Smooth muscle cell of the brain vasculature (primary cell): ENCODE results near the gene SHROOM3.

Source experiments
- DNase-seq: peaks from one replicate; pipeline ENCODE4 v3.0.0-alpha.2; 2012; ENCODE audit warnings: low read depth, low spot score

Gene SHROOM3

DNA sequence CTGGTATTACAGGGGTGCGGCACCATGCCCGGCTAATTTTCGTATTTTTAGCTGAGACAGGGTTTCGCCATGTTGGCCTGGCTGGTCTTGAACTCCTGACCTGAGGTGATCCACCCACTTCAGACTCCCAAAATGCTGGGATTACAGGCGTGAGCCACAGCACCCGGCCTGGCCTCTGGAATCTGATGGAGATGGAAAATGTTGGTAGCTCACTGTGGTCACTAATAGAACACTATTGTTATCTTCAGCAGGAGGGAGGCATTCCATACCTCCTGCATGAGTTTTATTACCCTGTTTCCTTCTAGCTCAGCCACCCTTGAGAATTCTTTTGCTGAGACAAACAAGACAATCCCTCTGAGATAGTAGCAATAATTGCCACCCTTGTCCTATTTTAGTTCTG lies 105.0 kb downstream of the SHROOM3 start:
- DNase-seq = no peak

DNA sequence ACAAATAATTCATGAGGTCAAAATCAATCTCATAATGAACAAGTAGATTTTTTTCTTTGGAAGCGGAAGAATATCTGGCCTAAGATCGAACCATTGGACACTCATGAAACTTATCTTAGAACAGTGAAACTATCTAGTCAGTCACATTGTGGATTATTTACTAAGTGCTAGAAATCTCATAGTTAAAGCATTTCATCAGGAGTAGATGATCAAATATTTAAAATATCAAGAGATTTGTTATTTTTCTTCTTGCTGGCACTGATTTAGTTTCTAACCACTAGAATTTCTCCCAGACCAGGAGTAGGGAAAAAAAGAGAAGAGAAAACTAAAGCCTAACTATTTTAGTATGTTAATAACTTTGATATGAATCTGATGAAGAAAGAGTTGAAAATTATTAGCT lies 105.5 kb downstream of the SHROOM3 start:
- DNase-seq = no peak

DNA sequence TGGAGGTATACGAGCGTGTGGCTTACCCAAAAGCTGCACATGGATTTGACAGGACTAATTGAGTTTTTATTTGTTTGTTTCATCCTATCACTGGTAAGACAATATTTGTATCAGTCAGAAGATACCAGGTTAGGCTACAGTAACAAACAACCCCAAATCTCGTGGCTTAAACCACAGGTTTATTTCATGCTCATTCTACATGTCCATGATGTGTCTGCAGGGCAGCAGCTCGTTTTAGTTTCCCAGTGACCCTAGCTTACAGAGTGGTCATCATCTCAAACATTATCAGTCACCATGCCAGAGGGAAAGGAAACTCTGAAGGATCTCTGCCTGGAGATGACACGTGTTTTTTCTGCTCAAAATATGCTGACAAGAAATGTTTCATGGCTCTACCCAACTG lies 108.3 kb downstream of the SHROOM3 start:
- no peak for DNase-seq

DNA sequence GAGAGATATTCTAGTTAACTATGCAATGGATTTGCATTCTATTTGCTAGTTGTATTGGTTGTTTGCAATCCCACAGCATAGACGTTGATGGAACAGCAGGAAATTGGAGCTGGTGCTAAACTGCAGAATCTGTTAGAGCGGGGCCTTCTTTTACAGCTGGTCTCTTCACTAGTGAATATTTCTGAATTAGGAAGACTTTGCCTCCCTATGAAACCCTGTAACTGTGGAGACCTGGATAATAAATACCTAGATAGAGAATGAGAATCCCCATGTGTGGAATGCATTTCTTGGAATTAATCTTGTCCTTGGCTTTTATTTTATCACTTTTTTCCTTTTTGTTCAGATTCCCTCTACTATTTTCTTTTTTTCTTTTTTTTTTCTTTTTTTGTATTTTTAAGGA lies 109.7 kb downstream of the SHROOM3 start:
- DNase-seq = no peak

DNA sequence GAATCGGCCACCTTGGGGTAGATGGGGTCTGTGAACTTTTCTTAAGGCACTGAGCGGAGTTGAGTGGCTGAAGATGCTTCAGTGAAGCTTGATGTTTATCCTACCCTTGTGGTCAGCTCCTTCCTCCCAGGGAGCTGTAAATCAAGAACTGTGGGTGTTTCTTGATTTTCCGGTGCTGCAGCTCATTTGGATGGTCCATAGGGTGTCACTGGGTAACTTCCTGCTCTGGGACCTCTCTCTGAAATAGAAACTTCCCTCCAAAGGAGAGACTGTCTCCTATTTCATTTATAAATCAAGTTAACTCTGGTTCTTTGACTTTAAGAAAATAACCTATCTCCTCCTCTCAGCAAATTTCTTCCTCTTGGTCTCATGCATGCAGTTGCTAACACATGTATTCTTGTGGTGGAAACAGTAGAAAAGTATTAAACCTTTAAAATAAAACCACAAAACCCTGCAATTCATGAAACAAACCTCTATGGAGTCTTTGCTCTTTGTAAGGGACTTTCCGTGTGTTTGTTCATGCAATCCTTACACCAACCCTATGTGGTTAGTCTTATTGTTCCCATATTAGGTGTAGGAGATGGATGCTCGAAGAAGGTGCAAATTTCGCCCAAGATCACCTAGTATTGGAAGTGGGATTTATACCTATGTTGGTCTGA lies 110.3 kb downstream of the SHROOM3 start:
- DNase-seq = no peak

DNA sequence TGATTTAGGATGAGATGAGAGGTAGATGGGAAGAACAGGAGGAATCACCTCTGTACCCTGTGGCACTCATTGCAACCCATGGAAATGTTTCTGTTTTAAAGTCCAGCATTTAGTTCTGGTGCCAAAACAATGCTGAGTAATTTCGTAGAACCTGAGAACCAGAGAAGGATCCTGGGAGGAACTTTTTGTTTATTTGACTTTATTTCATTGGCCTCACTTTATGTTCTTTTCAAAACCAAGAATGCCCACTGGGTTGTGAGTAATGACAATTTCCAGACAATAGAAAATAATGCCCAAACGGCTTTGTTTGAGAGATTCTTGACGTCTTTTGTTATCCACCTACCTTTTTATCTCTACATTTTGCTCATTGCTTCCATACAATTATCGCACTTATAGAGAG lies 111.3 kb downstream of the SHROOM3 start:
- no peak for DNase-seq

DNA sequence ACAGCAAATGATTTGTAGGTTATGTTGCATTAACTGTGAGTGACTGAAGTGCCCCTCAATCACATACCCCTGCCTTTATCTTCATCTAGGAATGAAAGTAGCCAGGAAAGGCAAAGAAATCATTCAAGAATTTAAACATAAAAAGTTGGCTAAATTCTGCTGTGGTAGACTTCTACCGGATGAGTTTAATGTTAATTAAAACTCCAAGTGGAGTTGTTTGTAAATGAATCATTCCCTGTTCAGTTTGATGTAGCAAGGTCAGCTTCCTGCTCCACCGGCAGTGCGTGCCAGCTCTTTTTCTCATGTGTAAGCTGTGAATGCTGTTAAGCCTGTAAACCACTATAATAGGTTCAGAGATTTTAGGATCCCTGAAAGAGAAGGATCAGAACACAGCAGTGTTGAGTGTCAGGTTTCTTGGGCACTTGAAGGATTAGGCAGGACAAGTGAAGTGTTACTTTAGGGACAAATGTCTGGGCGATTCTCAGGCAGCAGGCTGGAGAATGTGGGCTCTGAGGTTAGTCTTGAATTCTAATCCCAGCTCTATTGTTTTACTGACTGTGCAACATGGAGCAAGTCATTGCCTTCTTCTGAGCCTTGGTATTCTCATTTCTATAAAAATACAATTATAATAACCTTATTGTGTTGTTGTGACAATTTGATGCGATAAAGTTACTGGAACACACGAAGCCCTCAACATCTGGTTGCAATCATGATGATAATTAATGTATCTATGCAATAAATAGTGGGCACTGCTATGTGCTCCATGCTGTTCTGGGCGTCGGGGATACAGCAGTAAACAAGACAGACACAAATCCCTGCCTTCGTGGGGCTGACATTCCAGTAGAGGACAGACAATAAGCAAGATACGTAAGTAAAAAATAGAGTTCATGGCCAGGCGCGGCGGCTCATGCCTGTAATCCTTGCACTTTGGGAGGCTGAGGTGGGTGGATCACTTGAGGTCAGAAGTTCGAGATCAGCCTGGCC lies 112.0 kb downstream of the SHROOM3 start:
- DNase-seq = no peak

DNA sequence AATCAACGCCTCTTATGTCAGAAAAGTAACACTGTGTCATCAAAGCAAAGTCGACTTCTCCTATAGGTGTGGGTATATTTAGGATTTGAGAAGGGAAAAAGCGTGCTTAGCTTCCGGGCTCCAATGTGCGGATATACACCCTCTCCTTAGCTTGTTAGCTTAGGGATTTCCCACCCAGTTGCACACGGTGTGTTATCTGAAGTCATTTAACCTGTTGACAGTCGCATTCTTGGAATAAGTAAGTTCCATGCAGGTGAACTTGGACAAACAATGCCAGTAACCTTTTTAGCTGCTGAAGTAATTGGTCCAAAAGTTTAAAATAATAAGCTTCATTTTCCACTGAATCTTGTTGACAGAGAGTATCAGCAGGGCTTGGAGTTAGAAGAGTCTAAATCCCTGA lies 113.7 kb downstream of the SHROOM3 start:
- no peak for DNase-seq

DNA sequence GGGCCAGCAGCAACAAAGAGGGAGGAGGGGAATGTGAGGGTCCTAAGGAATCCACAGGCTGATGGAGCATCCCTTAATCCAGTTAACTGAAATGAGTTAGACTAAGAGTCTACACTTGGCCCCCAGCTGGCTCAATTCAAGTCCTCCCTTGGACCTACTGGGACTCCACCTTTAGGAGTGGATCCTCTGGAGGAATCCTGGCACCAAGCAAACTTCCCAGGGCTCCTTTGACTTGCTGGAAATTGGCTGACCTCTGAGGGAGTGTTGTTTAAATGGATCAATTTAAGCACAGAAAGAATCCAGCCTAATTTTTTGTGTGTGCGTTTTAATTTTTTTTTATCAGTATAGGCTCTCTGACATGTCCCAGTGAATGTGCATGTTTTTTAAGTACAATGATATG lies 114.7 kb downstream of the SHROOM3 start:
- DNase-seq = no peak

DNA sequence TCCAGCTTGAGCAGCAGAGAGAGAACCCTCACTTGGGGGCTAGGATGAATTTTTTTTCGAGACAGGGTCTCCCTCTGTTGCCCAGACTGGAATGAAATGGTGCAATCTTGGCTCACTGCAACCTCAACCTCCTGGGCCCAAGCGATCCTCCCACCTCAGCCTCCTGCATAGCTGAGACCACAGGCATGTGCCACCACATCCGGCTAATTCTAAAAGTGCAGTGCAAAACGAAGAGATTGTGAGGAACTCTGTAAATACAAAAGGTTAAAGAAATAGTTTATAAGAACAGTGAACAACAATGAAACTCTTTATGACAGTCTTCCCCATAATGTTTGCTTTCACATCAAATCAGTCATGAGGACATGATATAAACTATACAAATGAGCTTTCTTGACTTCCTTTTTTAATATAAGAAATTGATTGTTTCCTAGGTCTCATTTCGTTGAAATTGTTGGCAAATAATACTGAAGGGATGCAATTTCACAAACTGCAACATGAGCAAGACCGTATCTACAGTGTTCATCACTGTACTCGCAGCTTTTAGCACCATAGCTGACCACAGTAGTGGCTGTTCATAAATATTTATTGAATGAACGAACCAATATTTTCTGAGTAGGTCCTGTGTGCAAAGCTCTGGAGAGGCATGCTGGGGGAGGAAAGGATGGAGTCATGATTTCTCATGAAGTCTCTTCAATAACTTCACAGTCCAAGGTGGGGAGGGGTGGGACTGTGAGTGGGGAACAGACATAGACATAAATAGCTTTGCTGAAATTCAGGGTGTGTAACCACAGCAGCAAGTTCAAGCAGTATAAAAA lies 116.1 kb downstream of the SHROOM3 start:
- DNase-seq = no peak

DNA sequence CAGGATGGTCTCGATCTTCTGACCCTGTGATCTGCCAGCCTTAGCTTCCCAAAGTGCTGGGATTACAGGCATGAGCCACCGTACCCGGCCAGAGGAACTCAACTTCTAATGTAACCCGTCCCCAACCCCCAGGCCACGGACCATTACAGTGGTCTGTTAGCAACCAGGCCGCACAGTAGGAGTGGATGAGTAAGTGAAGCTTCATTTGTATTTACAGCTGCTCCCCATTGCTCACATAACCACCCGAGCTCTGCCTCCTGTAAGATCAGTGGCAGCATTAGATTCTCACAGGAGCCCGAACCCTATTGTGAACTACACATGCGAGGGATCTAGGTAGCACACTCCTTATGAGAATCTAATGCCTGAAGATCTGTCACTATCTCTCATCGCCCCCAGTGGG lies 119.6 kb downstream of the SHROOM3 start:
- DNase-seq = no peak

DNA sequence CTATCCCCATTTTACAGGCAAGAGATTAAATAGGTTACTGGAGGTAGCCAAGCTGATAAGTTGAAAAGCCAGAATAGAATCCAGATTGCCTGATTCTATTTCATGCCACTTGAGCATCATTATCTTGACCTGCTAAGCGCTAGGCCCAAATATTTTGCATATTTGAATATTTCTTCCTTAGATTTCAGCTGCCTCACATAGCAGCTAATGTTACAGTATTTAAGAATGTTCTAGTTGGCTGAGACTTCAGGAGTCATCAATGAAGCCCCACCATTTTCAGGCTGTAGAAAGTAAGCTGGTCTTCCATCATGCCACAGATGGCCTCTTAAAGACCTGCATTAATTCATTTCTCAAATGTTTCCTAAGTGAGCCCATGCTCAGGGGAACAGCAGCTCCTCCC lies 121.4 kb downstream of the SHROOM3 start:
- DNase-seq = no peak

DNA sequence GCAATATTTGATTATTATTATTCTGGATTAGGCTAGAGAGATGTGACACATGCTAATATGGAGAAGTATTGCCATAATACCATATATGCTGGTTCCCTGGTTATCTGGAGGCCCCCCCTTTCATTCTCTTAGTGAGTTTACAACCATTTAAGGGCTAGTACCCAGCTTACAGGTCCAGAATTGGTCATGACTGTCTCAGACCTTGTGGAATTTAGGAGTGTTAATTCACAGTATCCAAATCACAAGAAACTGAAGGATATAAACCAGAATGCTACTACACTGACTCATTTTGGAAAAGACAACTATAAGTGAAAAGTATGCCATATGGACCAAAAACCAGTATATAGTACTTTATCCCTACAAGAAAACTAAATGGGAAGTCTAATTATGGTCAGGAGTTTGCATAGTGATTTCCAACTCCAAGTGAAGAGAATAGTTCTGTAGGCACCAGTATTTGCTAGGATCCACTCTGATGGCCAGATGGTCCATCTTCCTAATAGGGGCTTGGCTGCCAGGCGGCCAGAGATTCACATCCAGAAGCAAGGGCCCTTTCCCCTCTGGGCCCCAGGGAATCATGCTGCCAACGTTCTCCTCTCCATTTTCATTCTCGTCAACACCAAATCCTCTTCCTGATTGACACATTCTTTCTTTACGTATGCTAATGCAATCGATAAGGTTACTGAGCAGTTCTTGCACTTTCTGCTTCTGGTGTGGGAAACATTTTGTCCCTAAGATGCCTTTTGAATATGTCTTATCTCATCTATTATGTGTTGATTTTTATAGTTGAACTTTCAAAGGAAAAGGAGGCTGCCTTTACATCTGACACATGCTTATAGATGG lies 123.6 kb downstream of the SHROOM3 start:
- no peak for DNase-seq

DNA sequence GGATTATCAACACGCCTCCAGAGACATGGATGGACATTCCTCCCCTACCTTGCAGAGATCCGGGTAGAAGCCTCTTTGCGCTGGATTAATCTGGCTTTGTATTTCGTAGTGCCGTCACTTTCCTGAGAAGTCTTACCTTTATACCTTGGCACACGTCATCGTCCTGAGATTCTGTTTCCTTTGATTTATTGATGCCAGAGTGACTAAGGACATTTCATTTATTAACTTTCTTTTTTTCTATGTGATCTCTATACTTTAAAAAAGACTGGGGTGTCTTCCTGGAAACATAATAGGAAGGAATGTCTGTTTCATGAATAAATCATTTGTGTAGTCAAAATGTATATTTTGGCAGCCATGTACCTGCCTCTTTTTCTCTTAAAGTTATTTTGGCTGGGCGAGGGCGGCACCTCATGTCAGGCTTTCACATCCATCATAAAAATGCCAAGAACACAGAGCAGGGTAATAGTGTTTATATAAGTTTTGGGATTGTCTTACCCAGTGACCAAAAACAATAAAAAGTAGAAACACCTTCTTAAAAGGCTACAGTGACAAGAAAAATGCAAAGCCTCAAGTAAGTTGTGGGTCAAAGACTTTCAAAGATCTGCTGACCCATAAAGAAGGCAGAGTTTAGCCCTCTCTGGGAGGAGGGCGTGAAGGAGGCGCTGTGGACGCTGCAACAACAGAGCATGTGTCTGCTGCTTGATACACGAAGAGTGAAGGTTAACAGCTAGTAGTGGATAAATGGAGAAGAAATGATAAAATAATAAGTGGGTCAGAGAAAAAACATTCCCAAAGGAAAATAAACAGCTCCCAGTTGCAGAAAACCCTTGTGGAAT lies 124.4 kb downstream of the SHROOM3 start:
- DNase-seq = no peak

DNA sequence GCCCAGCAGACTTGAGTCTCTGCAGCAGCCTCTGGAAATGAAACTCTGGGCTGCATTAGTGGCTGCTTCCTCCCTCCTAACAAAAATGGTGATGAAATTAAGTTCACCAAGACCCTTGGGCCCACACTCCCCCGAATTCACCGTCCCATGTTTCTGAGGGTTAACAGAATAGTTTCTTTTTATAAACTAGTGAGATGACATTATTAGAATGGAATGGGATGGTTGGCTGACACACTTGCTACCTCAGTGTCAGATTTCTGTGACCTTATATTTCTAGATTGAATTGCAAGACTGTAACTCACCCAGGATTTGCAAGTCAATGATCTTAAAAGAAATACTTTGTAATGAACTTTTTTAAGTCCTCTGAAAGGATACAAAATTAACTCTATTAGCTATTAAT lies 127.1 kb downstream of the SHROOM3 start:
- DNase-seq = no peak

DNA sequence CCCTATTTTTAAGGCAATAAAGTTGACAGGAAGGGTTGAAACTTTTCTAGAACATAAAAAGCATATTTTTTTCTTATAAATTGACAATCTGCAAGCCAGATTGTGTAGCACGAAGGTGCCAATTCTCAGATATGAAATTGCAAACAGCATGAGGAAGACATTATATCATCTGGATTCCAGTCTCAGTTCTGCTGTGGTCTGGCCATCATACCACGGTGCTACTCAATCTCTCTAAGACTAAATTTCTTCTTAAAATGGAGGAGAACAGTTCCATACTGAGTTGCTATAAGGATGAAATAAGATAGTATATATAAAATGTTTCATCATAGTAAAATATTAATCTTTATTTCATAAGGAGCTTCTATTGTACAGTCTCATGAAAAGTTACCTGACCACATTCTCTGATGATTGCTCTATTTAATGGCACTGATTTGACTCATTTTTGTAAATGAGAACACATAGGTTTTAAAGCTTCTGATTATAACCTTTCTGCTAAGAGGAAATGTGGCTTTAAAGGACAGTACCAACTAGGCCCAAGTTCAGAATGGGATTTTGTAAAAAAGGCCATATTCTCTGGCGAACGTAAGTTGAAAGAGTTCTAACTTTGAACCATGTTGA lies 127.9 kb downstream of the SHROOM3 start:
- no peak for DNase-seq

DNA sequence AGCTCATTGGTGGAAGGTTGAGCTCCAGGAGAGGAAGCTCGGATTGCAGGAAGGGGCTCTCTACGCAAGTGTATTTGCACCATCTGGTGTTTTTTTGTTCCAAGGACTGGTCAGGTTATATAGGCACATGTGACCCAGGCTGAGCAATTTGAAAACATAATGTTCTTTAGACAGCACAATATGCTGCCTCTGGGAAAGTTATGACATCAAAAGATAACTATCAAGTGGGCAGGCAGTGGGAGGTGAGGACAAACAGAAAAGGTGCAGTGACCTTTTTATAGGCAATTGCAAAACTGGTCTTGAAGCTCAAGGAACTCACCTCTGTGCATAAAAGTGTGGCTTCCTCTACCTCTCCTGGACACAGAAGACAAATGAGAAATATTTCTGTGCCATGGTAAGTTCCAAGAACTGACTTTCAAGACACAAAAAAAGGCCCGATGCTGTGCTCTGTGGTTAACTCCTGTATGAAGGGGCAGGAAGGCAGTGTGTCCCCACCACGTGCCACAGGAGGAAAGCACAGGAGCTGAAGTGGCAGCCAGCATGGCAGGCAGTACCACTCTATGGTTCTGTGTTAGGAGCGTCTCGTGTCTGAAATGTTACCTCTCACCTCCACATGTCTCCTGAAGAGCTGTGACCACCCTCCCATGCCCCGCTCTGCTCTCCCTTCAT lies 128.6 kb downstream of the SHROOM3 start:
- DNase-seq = no peak

DNA sequence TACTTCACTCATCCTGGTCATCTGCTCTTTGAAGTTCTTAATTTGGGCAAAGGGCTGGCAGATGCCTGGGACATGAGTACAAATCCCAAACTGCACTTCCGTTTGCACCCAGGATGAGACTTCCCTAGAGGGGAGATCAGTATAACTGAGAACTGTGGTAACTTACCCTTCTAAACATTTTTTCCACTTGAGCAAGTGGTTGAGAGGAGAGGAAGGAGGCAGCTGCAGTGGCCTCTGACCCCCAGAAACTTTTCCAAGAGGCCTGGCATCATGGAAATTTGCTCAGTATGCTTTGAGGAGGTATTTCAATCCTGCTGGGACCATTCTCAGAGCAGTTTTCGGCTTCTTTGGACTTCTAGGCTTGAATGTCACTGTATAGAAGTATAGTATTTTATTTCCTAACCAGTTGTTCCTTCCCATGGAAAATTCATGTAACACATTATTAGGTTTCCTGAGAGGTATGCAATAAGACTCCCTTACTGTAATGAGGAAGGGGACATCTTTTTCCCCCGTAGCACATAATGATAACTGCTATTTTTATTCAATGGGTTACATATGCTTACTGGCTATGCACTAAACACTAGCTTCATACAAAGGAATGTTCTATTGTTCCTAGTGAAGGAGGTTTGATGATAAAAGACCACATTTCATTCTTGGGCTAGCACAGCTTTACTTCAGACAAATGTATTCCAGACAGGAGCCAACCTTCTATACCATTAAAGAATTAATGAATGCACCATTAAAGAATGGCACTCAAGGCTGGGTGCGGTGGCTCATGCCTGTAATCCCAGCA lies 129.3 kb downstream of the SHROOM3 start:
- no peak for DNase-seq

DNA sequence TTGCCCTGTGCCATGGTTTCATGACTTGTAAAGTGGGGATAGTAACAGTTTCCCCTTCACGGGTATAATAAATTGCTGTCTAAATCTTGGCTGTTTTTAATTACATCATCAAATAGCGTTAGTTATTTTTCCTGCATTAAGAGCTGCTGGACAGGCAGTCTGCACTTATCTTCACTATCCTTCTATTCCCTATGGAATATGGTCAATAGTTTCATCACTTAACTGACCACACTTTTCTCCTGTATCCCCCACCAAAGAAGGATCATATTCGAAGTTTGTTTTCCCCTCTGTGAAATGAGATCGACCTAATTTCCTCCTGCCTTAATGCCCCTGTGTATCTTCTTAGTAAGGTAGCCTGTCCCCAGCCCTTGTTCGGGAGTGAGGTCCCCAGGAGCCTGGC lies 133.2 kb downstream of the SHROOM3 start:
- DNase-seq = no peak
